Lower lobe of right lung (tissue), 2 donors: ENCODE measurements around the gene DNM3. TPM values are rescaled to one million over a fixed set of nuclear protein-coding genes. Genes with fewer than 3 reads are reported as not detected.

Experiments
- ATAC-seq, 2 donors: fragments of 200-7000 bp; cut with Tn5 transposase; one replicate each; pipeline ENCODE4 v1.9.1; 2020 to 2022; ENCODE audit warnings: mild to moderate bottlenecking in 2 of 2, moderate library complexity in 2 of 2
- DNase-seq: peaks from one replicate; pipeline ENCODE4 v3.0.0-alpha.2; 2020
- H3K27ac ChIP-seq: fragments of 200-600 bp; one replicate; pipeline ENCODE4 v1.8.0; 2022
- H3K27me3 ChIP-seq: fragments of 200-600 bp; one replicate; pipeline ENCODE4 v1.8.0; 2022; ENCODE audit warnings: low read depth
- H3K36me3 ChIP-seq: fragments of 200-600 bp; one replicate; pipeline ENCODE4 v1.8.0; 2022; ENCODE audit warnings: mild to moderate bottlenecking
- H3K4me1 ChIP-seq: fragments of 200-600 bp; one replicate; pipeline ENCODE4 v1.8.0; 2022
- H3K4me3 ChIP-seq: fragments of 200-600 bp; one replicate; pipeline ENCODE4 v1.8.0; 2022; ENCODE audit warnings: mild to moderate bottlenecking
- H3K9me3 ChIP-seq: fragments of 200-600 bp; one replicate; pipeline ENCODE4 v1.8.0; 2022
- intact Hi-C: fragments of 100-400 bp; cut with DNase I; formaldehyde crosslinking; loops from one replicate; pipeline ENCODE4 v1.11.0; 2022
- total RNA-seq: library from RNA; stranded (reverse); fragmentation: NEBNext Ultra II Directional; extraction: Animal tissue kit (Norgen Biotek cat#: 25700); gene quantifications from one replicate; pipeline ENCODE4 v1.2.1, GENCODE V29; 2021
- TF ChIP-seq, protein P1 (sequence below): fragments of 200-600 bp; IDR thresholded peaks from one replicate; pipeline ENCODE4 v1.8.0; 2022; ENCODE audit warnings: antibody characterized with exemption, mild to moderate bottlenecking
- donor health status: DM: no; HTN: yes; CAD: no; lungs with severe emphysema.

DNM3 gene
- total RNA-seq, 1 donor from 2014 or later: 12.4 TPM

- ATAC-seq (no peak), DNase-seq (no peak)
- Histone ChIP-seq H3K36me3 (no peaks in the 10 kb centered on the region), H3K9me3 (no peaks in the 10 kb centered on the region), H3K4me3 (no peak overlapping the region), H3K27me3 (no peaks in the 10 kb centered on the region), H3K4me1 (no peaks in the 10 kb centered on the region), H3K27ac (no peak overlapping the region)
- TF ChIP-seq, protein P1, sequence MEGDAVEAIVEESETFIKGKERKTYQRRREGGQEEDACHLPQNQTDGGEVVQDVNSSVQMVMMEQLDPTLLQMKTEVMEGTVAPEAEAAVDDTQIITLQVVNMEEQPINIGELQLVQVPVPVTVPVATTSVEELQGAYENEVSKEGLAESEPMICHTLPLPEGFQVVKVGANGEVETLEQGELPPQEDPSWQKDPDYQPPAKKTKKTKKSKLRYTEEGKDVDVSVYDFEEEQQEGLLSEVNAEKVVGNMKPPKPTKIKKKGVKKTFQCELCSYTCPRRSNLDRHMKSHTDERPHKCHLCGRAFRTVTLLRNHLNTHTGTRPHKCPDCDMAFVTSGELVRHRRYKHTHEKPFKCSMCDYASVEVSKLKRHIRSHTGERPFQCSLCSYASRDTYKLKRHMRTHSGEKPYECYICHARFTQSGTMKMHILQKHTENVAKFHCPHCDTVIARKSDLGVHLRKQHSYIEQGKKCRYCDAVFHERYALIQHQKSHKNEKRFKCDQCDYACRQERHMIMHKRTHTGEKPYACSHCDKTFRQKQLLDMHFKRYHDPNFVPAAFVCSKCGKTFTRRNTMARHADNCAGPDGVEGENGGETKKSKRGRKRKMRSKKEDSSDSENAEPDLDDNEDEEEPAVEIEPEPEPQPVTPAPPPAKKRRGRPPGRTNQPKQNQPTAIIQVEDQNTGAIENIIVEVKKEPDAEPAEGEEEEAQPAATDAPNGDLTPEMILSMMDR: no peak
- intact Hi-C loops: no loop called here
Measured at GRCh38 chr1:171890131-171890530, 48.8 kb downstream of the DNM3 start.

DNA sequence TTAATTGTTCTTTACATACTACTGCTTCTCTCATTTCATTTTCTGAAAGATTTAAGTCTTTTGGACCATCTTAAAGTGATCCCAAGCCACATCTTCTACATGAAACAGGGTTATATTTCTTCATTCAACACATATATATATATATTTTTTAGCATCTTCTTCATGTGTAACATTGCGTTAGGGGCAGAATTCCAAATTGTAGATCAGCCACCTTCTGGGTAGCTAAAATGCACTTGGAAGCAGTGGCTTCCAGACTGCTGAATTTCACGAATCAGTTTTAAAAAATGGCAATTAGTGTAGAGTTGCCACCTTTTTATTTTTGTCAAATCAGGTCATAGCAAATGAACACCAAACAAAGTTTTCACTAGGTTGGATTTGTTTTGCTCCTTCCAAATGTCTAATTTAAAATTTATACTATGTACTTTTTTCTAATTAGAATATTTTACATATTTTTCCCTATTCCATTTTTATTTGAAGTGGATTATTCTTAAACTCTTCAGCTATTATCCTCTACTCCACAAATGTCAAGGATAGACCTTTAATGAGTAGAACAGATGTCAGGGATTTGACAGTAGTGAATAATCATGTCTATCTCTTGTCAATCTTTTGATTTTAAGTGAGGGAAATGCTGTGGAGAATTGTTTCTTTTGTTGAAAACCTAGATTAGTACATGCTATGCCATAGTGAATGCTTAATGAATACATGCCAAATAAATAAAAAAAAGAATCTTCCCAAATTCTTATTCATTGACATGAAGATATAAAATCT, 55.8 kb downstream of the DNM3 start:
- no peak overlapping the region for H3K4me3 ChIP-seq

GRCh38 chr1:171898941-171899340, 57.6 kb downstream of the DNM3 start:
- Histone ChIP-seq H3K36me3 (no peaks in the 10 kb centered on the region), H3K9me3 (no peaks in the 10 kb centered on the region), H3K4me1 (peaks cover 6% of the 10 kb centered on the region), H3K27ac (peak overlapping the region; percentile 31), H3K27me3 (no peaks in the 10 kb centered on the region), H3K4me3 (no peak overlapping the region)
- intact Hi-C loops: no loop called here
- ATAC-seq: peak in 1 of 2 donors; percentile 17
- TF ChIP-seq, protein P1: no peak
- no peak for DNase-seq

More for the DNA sequence above, 55.8 kb downstream of the DNM3 start:
- Histone ChIP-seq H3K4me1 (peaks cover 5% of the 10 kb centered on the region), H3K27ac (no peak overlapping the region), H3K9me3 (no peaks in the 10 kb centered on the region), H3K36me3 (no peaks in the 10 kb centered on the region), H3K27me3 (no peaks in the 10 kb centered on the region)
- TF ChIP-seq, protein P1: no peak
- DNase-seq: no peak
- intact Hi-C loops: no loop called here
- no peak for ATAC-seq

DNA sequence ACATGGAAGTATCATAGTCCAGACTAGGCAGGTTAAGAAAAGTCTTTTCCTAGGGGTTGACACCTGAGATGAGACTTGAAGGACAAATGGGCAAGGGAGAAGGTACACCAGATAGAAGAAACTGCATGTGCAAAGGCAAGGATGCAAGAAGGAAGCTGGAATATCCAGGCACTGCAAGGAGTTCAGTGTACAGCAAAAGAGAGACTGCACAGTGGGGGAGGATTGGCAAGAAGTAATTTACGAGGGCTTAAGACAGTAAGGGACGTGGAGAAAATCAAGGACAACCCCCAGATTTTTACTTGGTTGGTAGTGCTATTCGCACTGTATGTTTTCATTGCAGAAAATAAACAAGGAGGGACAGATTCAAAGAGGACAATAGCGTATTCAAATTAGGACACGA, 58.5 kb downstream of the DNM3 start:
- DNase-seq: no peak
- no peak for ATAC-seq
- Histone ChIP-seq H3K4me1 (peaks cover 6% of the 10 kb centered on the region), H3K27me3 (no peaks in the 10 kb centered on the region), H3K9me3 (no peaks in the 10 kb centered on the region), H3K36me3 (no peaks in the 10 kb centered on the region), H3K4me3 (no peak overlapping the region), H3K27ac (no peak overlapping the region)
- intact Hi-C loops: no loop called here
- TF ChIP-seq, protein P1: no peak

DNA sequence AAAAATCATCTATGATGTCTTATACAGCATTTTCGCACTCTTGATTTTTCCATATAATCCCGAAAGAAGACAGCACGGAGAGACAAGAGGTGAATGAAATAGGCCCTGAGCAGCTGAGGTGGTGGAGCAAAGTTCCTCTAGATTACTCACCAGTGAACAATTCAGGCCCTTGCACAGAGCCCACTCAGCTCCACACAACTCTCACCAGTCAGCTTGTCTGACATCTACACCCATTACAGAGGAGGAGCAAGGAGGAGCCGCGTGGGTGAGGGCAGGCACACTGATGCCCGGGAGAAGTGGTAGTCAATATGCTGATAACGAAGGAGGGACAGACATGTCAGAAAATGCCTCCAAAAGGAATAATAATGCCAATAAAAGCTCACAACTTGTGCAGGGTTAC, 59.9 kb downstream of the DNM3 start:
- Histone ChIP-seq H3K36me3 (no peaks in the 10 kb centered on the region), H3K9me3 (no peaks in the 10 kb centered on the region), H3K27ac (no peak overlapping the region), H3K27me3 (no peaks in the 10 kb centered on the region), H3K4me1 (peaks cover 14% of the 10 kb centered on the region), H3K4me3 (no peak overlapping the region)
- ATAC-seq (no peak), DNase-seq (no peak)
- intact Hi-C loops: no loop called here
- TF ChIP-seq, protein P1: no peak
